HEK293 (cell line): Measurements from ENCODE around the gene UTP25.
A peak's percentile ranks its signal among the peaks of the same experiment; 100 is the strongest.
"Not testable (repeated sequence)": the region's sequence is repeated elsewhere in the genome, so short reads cannot be mapped to it uniquely, and the experiment has no call there.

Experiments used
- CTCF ChIA-PET: fragments of 350-600 bp; formaldehyde crosslinking; extraction: SDS; loops from one replicate; lab custom pipeline; 2021; ENCODE audit warnings: antibody characterized with exemption; lab: Yijun Ruan, JAX
- POLR2A ChIA-PET: fragments of 300-600 bp; formaldehyde crosslinking; extraction: SDS; loops from one replicate; lab custom pipeline; 2020; ENCODE audit warnings: antibody characterized with exemption, inconsistent platforms; lab: Yijun Ruan, JAX
- H3K27ac ChIP-seq: fragments of 200-500 bp; sonication (Bioruptor generic); 2 replicates; pipeline ENCODE4 v1.5.1; 2014; ENCODE audit warnings: low read depth, low read length, control low read depth, inconsistent platforms; ENCODE audit errors: extremely low read depth
- H3K36me3 ChIP-seq, 2 experiments: fragments of 200-500 bp in 1 of 2; sonication (Bioruptor generic) in 1 of 2; 1 replicate in 1 of 2; 2 replicates in 1 of 2; pipeline ENCODE4 v1.5.1; 2014 to 2017; ENCODE audit warnings: inconsistent platforms in 2 of 2, low read length in 2 of 2; ENCODE audit not compliant: control insufficient read depth in 2 of 2, insufficient read depth in 1 of 2
- H3K4me1 ChIP-seq: fragments of 200-500 bp; sonication (Bioruptor generic); 2 replicates; pipeline ENCODE4 v1.5.1; 2014; ENCODE audit warnings: mild to moderate bottlenecking, low read length, inconsistent platforms; ENCODE audit not compliant: control insufficient read depth, insufficient read depth
- H3K4me3 ChIP-seq: 2 replicates; pipeline ENCODE4 v1.5.1; 2011; ENCODE audit warnings: low read depth, mild to moderate bottlenecking, control low read depth, low read length, moderate library complexity
- H3K9me3 ChIP-seq: fragments of 200-500 bp; sonication (Bioruptor generic); 2 replicates; pipeline ENCODE4 v1.5.1; 2014; ENCODE audit warnings: low read depth, low read length, inconsistent platforms; ENCODE audit not compliant: control insufficient read depth, insufficient read depth
- GLI4 ChIP-seq: fragments of 450-650 bp; formaldehyde crosslinking; IDR thresholded peaks from 2 replicates; pipeline ENCODE4 v1.5.1; 2016; ENCODE audit warnings: missing biosample characterization, missing genetic modification characterization
- KLF16 ChIP-seq: fragments of 450-650 bp; formaldehyde crosslinking; IDR thresholded peaks from 2 replicates; pipeline ENCODE4 v1.5.1; 2017; ENCODE audit warnings: missing biosample characterization, missing genetic modification characterization
- ZNF114 ChIP-seq: fragments of 450-650 bp; formaldehyde crosslinking; IDR thresholded peaks from 2 replicates; pipeline ENCODE4 v1.5.0; 2017; ENCODE audit warnings: missing biosample characterization, missing genetic modification characterization
- ZNF146 ChIP-seq: fragments of 450-650 bp; formaldehyde crosslinking; IDR thresholded peaks from 2 replicates; pipeline ENCODE4 v1.5.1; 2016; ENCODE audit warnings: missing biosample characterization, missing genetic modification characterization
- ZNF157 ChIP-seq: fragments of 450-650 bp; formaldehyde crosslinking; IDR thresholded peaks from 2 replicates; pipeline ENCODE4 v1.5.1; 2016; ENCODE audit warnings: missing biosample characterization, missing genetic modification characterization
- ZNF211 ChIP-seq: fragments of 450-650 bp; formaldehyde crosslinking; IDR thresholded peaks from 2 replicates; pipeline ENCODE4 v1.5.1; 2016; ENCODE audit warnings: low read depth, missing biosample characterization, missing genetic modification characterization
- ZNF530 ChIP-seq: fragments of 450-650 bp; formaldehyde crosslinking; IDR thresholded peaks from 2 replicates; pipeline ENCODE4 v1.5.1; 2016; ENCODE audit warnings: low read depth, missing biosample characterization, missing genetic modification characterization
- ZNF621 ChIP-seq: fragments of 450-650 bp; formaldehyde crosslinking; IDR thresholded peaks from 2 replicates; pipeline ENCODE4 v1.5.1; 2017; ENCODE audit warnings: missing biosample characterization, missing genetic modification characterization
- ZNF777 ChIP-seq: fragments of 450-650 bp; formaldehyde crosslinking; IDR thresholded peaks from 2 replicates; pipeline ENCODE4 v1.5.1; 2017; ENCODE audit warnings: missing biosample characterization, missing genetic modification characterization, borderline replicate concordance
- ZNF785 ChIP-seq: fragments of 450-650 bp; formaldehyde crosslinking; IDR thresholded peaks from 2 replicates; pipeline ENCODE4 v1.5.1; 2016; ENCODE audit warnings: missing biosample characterization, missing genetic modification characterization
- ZSCAN23 ChIP-seq: fragments of 450-650 bp; formaldehyde crosslinking; IDR thresholded peaks from 2 replicates; pipeline ENCODE4 v1.5.1; 2016; ENCODE audit warnings: missing biosample characterization, missing genetic modification characterization
- TF ChIP-seq, protein P1 (sequence below): fragments of 450-650 bp; formaldehyde crosslinking; IDR thresholded peaks from 2 replicates; pipeline ENCODE4 v1.5.1; 2016; ENCODE audit warnings: missing biosample characterization, missing genetic modification characterization
- TF ChIP-seq, protein P2 (sequence below): fragments of 450-650 bp; formaldehyde crosslinking; IDR thresholded peaks from 2 replicates; pipeline ENCODE4 v1.5.1; 2016; ENCODE audit warnings: missing biosample characterization, missing genetic modification characterization
- TF ChIP-seq, protein P3 (sequence below): fragments of 450-650 bp; formaldehyde crosslinking; IDR thresholded peaks from 2 replicates; pipeline ENCODE4 v1.5.1; 2016; ENCODE audit warnings: missing biosample characterization, missing genetic modification characterization
- TF ChIP-seq, protein P4 (sequence below): fragments of 450-650 bp; formaldehyde crosslinking; IDR thresholded peaks from 2 replicates; pipeline ENCODE4 v1.5.1; 2016; ENCODE audit warnings: missing biosample characterization, missing genetic modification characterization

The UTP25 gene

DNA sequence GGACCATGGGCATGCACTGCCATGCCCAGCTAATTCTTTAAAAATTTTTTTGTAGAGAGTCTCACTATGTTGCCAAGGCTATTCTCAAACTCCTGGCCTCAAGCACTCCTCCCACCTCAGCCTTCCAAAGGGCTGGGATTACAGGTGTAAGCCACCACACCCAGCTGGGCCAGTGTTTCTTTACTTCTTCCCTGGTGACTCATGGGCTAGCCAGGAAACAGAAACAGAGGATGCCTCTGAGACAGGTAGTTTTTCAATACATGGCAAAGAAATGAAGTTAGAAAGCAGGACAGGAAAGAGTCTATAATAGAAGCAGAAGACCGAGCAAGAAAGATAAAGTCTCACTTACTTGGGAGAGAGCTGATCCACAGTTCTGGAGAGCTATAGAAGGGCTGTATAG, 35.9 kb upstream of the UTP25 start:
- no peak overlapping the region for H3K27ac ChIP-seq
- H3K4me1 ChIP-seq = no peaks in the 10 kb centered on the region
- POLR2A ChIA-PET = no interaction called here
- no peaks in the 10 kb centered on the region for H3K9me3 ChIP-seq
- H3K36me3 ChIP-seq = no peaks in the 10 kb centered on the region; a peak in 1 of 3 replicates
- TF ChIP-seq ZNF777 (tag by site-specific recombination) = no peak
- TF ChIP-seq ZNF785 (tag by site-specific recombination) = no peak
- TF ChIP-seq, protein P1, sequence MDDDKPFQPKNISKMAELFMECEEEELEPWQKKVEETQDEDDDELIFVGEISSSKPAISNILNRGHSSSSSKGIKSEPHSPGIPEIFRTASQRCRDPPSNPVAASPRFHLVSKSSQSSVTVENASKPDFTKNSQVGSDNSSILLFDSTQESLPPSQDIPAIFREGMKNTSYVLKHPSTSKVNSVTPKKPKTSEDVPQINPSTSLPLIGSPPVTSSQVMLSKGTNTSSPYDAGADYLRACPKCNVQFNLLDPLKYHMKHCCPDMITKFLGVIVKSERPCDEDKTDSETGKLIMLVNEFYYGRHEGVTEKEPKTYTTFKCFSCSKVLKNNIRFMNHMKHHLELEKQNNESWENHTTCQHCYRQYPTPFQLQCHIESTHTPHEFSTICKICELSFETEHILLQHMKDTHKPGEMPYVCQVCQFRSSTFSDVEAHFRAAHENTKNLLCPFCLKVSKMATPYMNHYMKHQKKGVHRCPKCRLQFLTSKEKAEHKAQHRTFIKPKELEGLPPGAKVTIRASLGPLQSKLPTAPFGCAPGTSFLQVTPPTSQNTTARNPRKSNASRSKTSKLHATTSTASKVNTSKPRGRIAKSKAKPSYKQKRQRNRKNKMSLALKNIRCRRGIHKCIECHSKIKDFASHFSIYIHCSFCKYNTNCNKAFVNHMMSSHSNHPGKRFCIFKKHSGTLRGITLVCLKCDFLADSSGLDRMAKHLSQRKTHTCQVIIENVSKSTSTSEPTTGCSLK (tag by site-specific recombination) = no peak
- no peak for TF ChIP-seq ZNF621 (tag by site-specific recombination)
- TF ChIP-seq KLF16 (tag by site-specific recombination) = no peak
- TF ChIP-seq ZNF211 (tag by site-specific recombination) = no peak
- H3K4me3 ChIP-seq = no peak overlapping the region
- CTCF ChIA-PET = interaction anchor here (0.6 to 2.4 kb wide), 3 partner anchors 32 to 583 kb away, joined by 3 to 9 read pairs (median 3); no protein-coding TSS in a partner anchor

DNA sequence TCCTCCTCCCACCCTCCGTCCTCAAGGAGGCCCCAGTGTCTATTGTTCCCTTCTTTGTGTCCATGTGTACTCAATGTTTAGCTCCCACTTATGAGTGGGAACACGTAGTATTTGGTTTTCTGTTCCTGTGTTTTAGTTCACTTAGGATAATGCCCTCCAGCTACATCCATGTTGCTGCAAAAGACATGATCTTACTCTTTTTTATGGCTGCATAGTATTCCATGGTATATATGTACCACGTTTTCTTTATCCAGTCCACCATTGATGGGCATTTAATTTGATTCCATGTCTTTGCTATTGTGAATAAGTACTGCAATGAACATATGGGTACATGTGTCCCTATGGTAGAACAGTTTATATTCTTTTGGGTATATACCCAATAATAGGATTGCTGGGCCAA, 34.1 kb upstream of the UTP25 start:
- H3K4me1 ChIP-seq, H3K9me3 ChIP-seq, POLR2A ChIA-PET, H3K27ac ChIP-seq, H3K4me3 ChIP-seq, H3K36me3 ChIP-seq: not testable (repeated sequence)
- peak; percentile 83 for TF ChIP-seq ZNF146 (tag by site-specific recombination)
- TF ChIP-seq, protein P2, sequence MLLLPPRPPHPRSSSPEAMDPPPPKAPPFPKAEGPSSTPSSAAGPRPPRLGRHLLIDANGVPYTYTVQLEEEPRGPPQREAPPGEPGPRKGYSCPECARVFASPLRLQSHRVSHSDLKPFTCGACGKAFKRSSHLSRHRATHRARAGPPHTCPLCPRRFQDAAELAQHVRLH (tag by site-specific recombination) = peak; percentile 72; the same call in 1 of the 2 replicates
- CTCF ChIA-PET = interaction anchor here (0.6 to 1.0 kb wide), 3 partner anchors 22 to 202 kb away, joined by 3 to 5 read pairs (median 3); no protein-coding TSS in a partner anchor

DNA sequence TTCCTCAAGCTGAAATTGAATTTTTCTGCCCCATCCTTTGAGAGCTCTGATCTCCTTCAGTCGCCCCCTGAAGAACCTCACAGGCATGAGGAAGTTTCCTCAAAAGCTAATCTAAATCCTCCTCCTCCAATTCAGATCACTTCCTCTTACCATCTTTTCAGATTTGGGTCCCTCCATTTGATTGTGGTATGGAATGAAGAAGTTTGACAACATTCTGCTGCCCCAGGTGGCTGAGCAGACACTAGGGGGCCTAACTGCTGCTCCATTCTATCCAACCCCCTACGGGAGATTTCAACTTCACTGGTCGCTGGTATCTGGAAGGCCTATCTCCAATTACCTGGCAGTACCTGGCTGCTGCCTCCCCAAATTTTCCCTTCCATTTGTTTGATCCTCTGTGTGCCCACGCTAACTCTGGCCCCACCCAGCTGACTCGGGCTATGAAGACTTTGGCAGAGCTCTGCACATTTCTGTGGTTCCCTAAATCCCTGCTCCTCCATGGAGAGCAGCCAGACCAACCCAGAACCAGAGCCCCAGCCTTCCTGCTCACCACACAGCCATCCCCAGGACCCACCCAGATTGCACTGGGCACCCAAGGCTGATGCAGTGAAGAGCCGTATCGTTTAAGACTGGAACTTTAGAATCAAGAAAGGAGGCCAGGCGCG, 29.7 kb upstream of the UTP25 start:
- peaks cover 11% of the 10 kb centered on the region; the same call in 1 of the 2 replicates for H3K4me1 ChIP-seq
- H3K9me3 ChIP-seq = no peaks in the 10 kb centered on the region
- TF ChIP-seq, protein P3, sequence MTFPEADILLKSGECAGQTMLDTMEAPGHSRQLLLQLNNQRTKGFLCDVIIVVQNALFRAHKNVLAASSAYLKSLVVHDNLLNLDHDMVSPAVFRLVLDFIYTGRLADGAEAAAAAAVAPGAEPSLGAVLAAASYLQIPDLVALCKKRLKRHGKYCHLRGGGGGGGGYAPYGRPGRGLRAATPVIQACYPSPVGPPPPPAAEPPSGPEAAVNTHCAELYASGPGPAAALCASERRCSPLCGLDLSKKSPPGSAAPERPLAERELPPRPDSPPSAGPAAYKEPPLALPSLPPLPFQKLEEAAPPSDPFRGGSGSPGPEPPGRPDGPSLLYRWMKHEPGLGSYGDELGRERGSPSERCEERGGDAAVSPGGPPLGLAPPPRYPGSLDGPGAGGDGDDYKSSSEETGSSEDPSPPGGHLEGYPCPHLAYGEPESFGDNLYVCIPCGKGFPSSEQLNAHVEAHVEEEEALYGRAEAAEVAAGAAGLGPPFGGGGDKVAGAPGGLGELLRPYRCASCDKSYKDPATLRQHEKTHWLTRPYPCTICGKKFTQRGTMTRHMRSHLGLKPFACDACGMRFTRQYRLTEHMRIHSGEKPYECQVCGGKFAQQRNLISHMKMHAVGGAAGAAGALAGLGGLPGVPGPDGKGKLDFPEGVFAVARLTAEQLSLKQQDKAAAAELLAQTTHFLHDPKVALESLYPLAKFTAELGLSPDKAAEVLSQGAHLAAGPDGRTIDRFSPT (tag by site-specific recombination) = no peak
- TF ChIP-seq GLI4 (tag by site-specific recombination) (no peak), ZNF530 (no peak), ZSCAN23 (no peak), ZNF114 (tag by site-specific recombination) (no peak), ZNF157 (no peak)
- TF ChIP-seq, protein P4, sequence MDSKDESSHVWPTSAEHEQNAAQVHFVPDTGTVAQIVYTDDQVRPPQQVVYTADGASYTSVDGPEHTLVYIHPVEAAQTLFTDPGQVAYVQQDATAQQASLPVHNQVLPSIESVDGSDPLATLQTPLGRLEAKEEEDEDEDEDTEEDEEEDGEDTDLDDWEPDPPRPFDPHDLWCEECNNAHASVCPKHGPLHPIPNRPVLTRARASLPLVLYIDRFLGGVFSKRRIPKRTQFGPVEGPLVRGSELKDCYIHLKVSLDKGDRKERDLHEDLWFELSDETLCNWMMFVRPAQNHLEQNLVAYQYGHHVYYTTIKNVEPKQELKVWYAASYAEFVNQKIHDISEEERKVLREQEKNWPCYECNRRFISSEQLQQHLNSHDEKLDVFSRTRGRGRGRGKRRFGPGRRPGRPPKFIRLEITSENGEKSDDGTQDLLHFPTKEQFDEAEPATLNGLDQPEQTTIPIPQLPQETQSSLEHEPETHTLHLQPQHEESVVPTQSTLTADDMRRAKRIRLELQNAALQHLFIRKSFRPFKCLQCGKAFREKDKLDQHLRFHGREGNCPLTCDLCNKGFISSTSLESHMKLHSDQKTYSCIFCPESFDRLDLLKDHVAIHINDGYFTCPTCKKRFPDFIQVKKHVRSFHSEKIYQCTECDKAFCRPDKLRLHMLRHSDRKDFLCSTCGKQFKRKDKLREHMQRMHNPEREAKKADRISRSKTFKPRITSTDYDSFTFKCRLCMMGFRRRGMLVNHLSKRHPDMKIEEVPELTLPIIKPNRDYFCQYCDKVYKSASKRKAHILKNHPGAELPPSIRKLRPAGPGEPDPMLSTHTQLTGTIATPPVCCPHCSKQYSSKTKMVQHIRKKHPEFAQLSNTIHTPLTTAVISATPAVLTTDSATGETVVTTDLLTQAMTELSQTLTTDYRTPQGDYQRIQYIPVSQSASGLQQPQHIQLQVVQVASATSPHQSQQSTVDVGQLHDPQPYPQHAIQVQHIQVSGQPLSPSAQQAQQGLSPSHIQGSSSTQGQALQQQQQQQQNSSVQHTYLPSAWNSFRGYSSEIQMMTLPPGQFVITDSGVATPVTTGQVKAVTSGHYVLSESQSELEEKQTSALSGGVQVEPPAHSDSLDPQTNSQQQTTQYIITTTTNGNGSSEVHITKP (tag by site-specific recombination) = peak; percentile 30; the same call in 1 of the 2 replicates
- H3K36me3 ChIP-seq = no peaks in the 10 kb centered on the region
- POLR2A ChIA-PET = no interaction called here
- H3K27ac ChIP-seq = no peak overlapping the region
- H3K4me3 ChIP-seq = no peak overlapping the region
- CTCF ChIA-PET = interaction anchor here (0.7 to 6.5 kb wide), 6 partner anchors 10 to 222 kb away, joined by 3 to 49 read pairs (median 4); partner anchors contain the start of genes C1orf74 and UTP25
